ENCODE results near the gene ATP1B3.

GRCh38 chr3:141945726-141946485, 69.5 kb downstream of the ATP1B3 start:
- TF ChIP-seq, protein P1, sequence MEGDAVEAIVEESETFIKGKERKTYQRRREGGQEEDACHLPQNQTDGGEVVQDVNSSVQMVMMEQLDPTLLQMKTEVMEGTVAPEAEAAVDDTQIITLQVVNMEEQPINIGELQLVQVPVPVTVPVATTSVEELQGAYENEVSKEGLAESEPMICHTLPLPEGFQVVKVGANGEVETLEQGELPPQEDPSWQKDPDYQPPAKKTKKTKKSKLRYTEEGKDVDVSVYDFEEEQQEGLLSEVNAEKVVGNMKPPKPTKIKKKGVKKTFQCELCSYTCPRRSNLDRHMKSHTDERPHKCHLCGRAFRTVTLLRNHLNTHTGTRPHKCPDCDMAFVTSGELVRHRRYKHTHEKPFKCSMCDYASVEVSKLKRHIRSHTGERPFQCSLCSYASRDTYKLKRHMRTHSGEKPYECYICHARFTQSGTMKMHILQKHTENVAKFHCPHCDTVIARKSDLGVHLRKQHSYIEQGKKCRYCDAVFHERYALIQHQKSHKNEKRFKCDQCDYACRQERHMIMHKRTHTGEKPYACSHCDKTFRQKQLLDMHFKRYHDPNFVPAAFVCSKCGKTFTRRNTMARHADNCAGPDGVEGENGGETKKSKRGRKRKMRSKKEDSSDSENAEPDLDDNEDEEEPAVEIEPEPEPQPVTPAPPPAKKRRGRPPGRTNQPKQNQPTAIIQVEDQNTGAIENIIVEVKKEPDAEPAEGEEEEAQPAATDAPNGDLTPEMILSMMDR (IDR thresholded peaks at IDR 0.05): no peak
- TF ChIP-seq POLR2A (IDR thresholded peaks at IDR 0.05): no peak
- no peak for TF ChIP-seq EP300 (IDR thresholded peaks at IDR 0.05)

Measured in ovary (tissue), 3 donors.